HG02759 (cell line): ENCODE data around the gene LIG3.
"Not testable (repeated sequence)": the region's sequence is repeated elsewhere in the genome, so short reads cannot be mapped to it uniquely, and the experiment has no call there.

Source experiments
- ATAC-seq: cut with Tn5 transposase; IDR thresholded peaks from one replicate; pipeline ENCODE4 v1.9.1; 2021; ENCODE audit warnings: mild to moderate bottlenecking, moderate library complexity; ENCODE audit not compliant: unreplicated experiment

Gene LIG3

GRCh38 chr17:34980353-34980680 is at the start of gene LIG3:
LIG3 (plus strand) TSS chr17:34980512; CDS start chr17:34983006, 2,494 bp downstream.
- peak; percentile 84 for ATAC-seq

- ATAC-seq: not testable (repeated sequence)
These were observed 29.5 kb upstream of the LIG3 start for GRCh38 chr17:34950780-34951179.

GRCh38 chr17:34958438-34958837 is 21.9 kb upstream of the LIG3 start:
- ATAC-seq: no peak

GRCh38 chr17:34961093-34961911 is 19.0 kb upstream of the LIG3 start, which contains the start of the genes CCT6B and ZNF830:
CCT6B (minus strand) TSS chr17:34961460; CDS start chr17:34961393, 67 bp downstream.
ZNF830 (plus strand) TSS chr17:34961540; CDS start chr17:34961567, 27 bp downstream.
- ATAC-seq: peak; percentile 96

GRCh38 chr17:34974179-34974578 is 6.1 kb upstream of the LIG3 start:
- ATAC-seq: no peak

GRCh38 chr17:34974794-34975785 is 5.2 kb upstream of the LIG3 start:
- ATAC-seq: no peak

GRCh38 chr17:34979153-34979552 is 1.2 kb upstream of the LIG3 start:
- ATAC-seq: no peak

- no peak for ATAC-seq
These were observed 511 bp upstream of the LIG3 start for GRCh38 chr17:34979650-34980352.

GRCh38 chr17:34980681-34981537 is 597 bp downstream of the LIG3 start:
- peak; percentile 89 for ATAC-seq

GRCh38 chr17:34981538-34982241 is 1.4 kb downstream of the LIG3 start:
- ATAC-seq: no peak

GRCh38 chr17:34987232-34987631 is 6.9 kb downstream of the LIG3 start:
- no peak for ATAC-seq

- ATAC-seq: no peak
These were observed 8.3 kb downstream of the LIG3 start for GRCh38 chr17:34988644-34989043.

- ATAC-seq: no peak
These were observed 9.2 kb downstream of the LIG3 start for GRCh38 chr17:34989473-34989872.

- no peak for ATAC-seq
These were observed 10.6 kb downstream of the LIG3 start for GRCh38 chr17:34990921-34991365.

GRCh38 chr17:34991606-34992005 is 11.3 kb downstream of the LIG3 start:
- no peak for ATAC-seq

- ATAC-seq: no peak
These were observed 12.7 kb downstream of the LIG3 start for GRCh38 chr17:34993031-34993430.

- no peak for ATAC-seq
These were observed 16.3 kb downstream of the LIG3 start for GRCh38 chr17:34996422-34997285.

- no peak for ATAC-seq
These were observed 17.1 kb downstream of the LIG3 start for GRCh38 chr17:34997355-34997862.
